Panc1 (cell line): ENCODE data around the gene PQBP1.

Experiments
- POLR2AphosphoS5 ChIP-seq: IDR thresholded peaks from 2 replicates; pipeline ENCODE4 v1.6.1; 2012; ENCODE audit warnings: mild to moderate bottlenecking, low read depth, low read length, moderate library complexity
- TCF7L2 ChIP-seq: IDR thresholded peaks from 2 replicates; pipeline ENCODE4 v1.6.1; 2011; ENCODE audit warnings: mild to moderate bottlenecking, low read depth, low read length, inconsistent platforms
- TF ChIP-seq, protein P1 (sequence below): fragments of 450-650 bp; IDR thresholded peaks from 2 replicates; pipeline ENCODE4 v1.5.1; 2017; ENCODE audit warnings: mild to moderate bottlenecking

DNA sequence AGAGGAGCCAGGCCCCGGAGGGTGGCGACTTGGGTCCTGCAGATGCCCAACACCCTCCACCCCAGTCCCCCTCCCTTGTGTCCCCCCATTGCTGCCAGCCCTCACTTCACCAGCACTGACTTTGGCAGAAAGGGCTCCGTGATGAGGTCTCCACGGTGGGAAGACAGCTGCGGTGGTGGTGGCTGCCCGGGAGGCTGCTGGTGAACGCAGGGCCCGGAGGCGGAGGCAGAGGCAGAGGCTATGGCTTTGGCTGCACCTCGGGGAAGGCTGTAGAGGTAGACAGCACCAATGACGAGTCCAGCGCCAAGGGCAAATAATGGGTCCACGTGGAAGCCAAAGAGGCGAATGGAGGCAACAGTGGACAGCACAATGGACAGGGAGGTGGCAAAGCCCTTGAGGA, 6.9 kb downstream of the PQBP1 start:
- TF ChIP-seq, protein P1, sequence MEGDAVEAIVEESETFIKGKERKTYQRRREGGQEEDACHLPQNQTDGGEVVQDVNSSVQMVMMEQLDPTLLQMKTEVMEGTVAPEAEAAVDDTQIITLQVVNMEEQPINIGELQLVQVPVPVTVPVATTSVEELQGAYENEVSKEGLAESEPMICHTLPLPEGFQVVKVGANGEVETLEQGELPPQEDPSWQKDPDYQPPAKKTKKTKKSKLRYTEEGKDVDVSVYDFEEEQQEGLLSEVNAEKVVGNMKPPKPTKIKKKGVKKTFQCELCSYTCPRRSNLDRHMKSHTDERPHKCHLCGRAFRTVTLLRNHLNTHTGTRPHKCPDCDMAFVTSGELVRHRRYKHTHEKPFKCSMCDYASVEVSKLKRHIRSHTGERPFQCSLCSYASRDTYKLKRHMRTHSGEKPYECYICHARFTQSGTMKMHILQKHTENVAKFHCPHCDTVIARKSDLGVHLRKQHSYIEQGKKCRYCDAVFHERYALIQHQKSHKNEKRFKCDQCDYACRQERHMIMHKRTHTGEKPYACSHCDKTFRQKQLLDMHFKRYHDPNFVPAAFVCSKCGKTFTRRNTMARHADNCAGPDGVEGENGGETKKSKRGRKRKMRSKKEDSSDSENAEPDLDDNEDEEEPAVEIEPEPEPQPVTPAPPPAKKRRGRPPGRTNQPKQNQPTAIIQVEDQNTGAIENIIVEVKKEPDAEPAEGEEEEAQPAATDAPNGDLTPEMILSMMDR = no peak
- TF ChIP-seq TCF7L2 (no peak), POLR2AphosphoS5 (no peak)
